Central memory CD8-positive, alpha-beta T cell (primary cell): ENCODE measurements around the gene OR2G2.
A peak's percentile ranks its signal among the peaks of the same experiment; 100 is the strongest.

Experiments used
- ATAC-seq: fragments of 150-1000 bp; cut with Tn5 transposase; replicated peaks from 2 replicates; pipeline ENCODE4 v1.10.0; 2022; ENCODE audit warnings: mild to moderate bottlenecking, moderate FRiP score, moderate number of reproducible peaks; ENCODE audit not compliant: poor library complexity, severe bottlenecking; ENCODE audit errors: extremely low read depth
- DNase-seq, 2 donors: peaks; one replicate each; pipeline ENCODE4 v3.0.0; 2021; ENCODE audit warnings: low spot score in 2 of 2
- H3K27ac Mint-ChIP-seq: one replicate; pipeline ENCODE4 v1.8.0; 2022; ENCODE audit warnings: low read depth, mild to moderate bottlenecking, moderate library complexity, mixed read lengths
- H3K27me3 Mint-ChIP-seq: one replicate; pipeline ENCODE4 v1.8.0; 2022; ENCODE audit warnings: mixed read lengths
- H3K36me3 Mint-ChIP-seq: one replicate; pipeline ENCODE4 v1.8.0; 2022; ENCODE audit warnings: mild to moderate bottlenecking, moderate library complexity, mixed read lengths; ENCODE audit not compliant: insufficient read depth
- H3K4me1 Mint-ChIP-seq: one replicate; pipeline ENCODE4 v1.8.0; 2022; ENCODE audit warnings: mixed read lengths
- H3K4me3 Mint-ChIP-seq: one replicate; pipeline ENCODE4 v1.8.0; 2022; ENCODE audit warnings: mild to moderate bottlenecking, moderate library complexity, mixed read lengths
- H3K9me3 Mint-ChIP-seq: one replicate; pipeline ENCODE4 v1.8.0; 2022; ENCODE audit warnings: mixed read lengths

Gene OR2G2

GRCh38 chr1:247588060-247588459, at the start of gene OR2G2:
OR2G2 (plus strand) TSS chr1:247588360; CDS start chr1:247588360, 0 bp downstream.
- no peak for ATAC-seq
- no peak within 1 kb of the TSS for H3K4me3 Mint-ChIP-seq
- no peaks in the 10 kb centered on the region for H3K36me3 Mint-ChIP-seq
- no peak for DNase-seq
- H3K27me3 Mint-ChIP-seq = peaks cover 5% of the 10 kb centered on the region
- H3K27ac Mint-ChIP-seq = no peak within 1 kb of the TSS
- H3K4me1 Mint-ChIP-seq = peaks cover 5% of the 10 kb centered on the region
- no peaks in the 10 kb centered on the region for H3K9me3 Mint-ChIP-seq

GRCh38 chr1:247538561-247538960, 49.6 kb upstream of the OR2G2 start:
- no peaks in the 10 kb centered on the region for H3K4me1 Mint-ChIP-seq
- no peak overlapping the region for H3K4me3 Mint-ChIP-seq
- H3K27me3 Mint-ChIP-seq = peaks cover 58% of the 10 kb centered on the region
- ATAC-seq (no peak), DNase-seq (no peak)
- no peaks in the 10 kb centered on the region for H3K36me3 Mint-ChIP-seq
- H3K9me3 Mint-ChIP-seq = no peaks in the 10 kb centered on the region
- no peak overlapping the region for H3K27ac Mint-ChIP-seq

GRCh38 chr1:247539215-247539614, 48.9 kb upstream of the OR2G2 start:
- no peak overlapping the region for H3K4me3 Mint-ChIP-seq
- no peak overlapping the region for H3K27ac Mint-ChIP-seq
- no peaks in the 10 kb centered on the region for H3K4me1 Mint-ChIP-seq
- ATAC-seq = no peak
- no peak for DNase-seq
- no peaks in the 10 kb centered on the region for H3K36me3 Mint-ChIP-seq
- H3K27me3 Mint-ChIP-seq = peaks cover 64% of the 10 kb centered on the region
- no peaks in the 10 kb centered on the region for H3K9me3 Mint-ChIP-seq

GRCh38 chr1:247540581-247540980, 47.6 kb upstream of the OR2G2 start:
- Mint-ChIP-seq H3K4me3 (no peak overlapping the region), H3K36me3 (no peaks in the 10 kb centered on the region), H3K27me3 (peaks cover 58% of the 10 kb centered on the region), H3K27ac (no peak overlapping the region), H3K9me3 (no peaks in the 10 kb centered on the region), H3K4me1 (no peaks in the 10 kb centered on the region)
- ATAC-seq (no peak), DNase-seq (no peak)

GRCh38 chr1:247542811-247543210, 45.3 kb upstream of the OR2G2 start:
- ATAC-seq = no peak
- H3K4me1 Mint-ChIP-seq = no peaks in the 10 kb centered on the region
- no peaks in the 10 kb centered on the region for H3K36me3 Mint-ChIP-seq
- H3K27me3 Mint-ChIP-seq = peaks cover 61% of the 10 kb centered on the region
- H3K4me3 Mint-ChIP-seq = no peak overlapping the region
- DNase-seq = no peak
- H3K9me3 Mint-ChIP-seq = no peaks in the 10 kb centered on the region
- H3K27ac Mint-ChIP-seq = no peak overlapping the region

GRCh38 chr1:247548092-247548491, 40.1 kb upstream of the OR2G2 start:
- H3K9me3 Mint-ChIP-seq = no peaks in the 10 kb centered on the region
- DNase-seq (no peak), ATAC-seq (peak; percentile 43)
- H3K36me3 Mint-ChIP-seq = no peaks in the 10 kb centered on the region
- H3K4me3 Mint-ChIP-seq = no peak overlapping the region
- H3K27me3 Mint-ChIP-seq = peaks cover 43% of the 10 kb centered on the region
- peaks cover 10% of the 10 kb centered on the region for H3K4me1 Mint-ChIP-seq
- H3K27ac Mint-ChIP-seq = no peak overlapping the region

GRCh38 chr1:247548769-247549182, 39.4 kb upstream of the OR2G2 start, which contains the start of gene GCSAML:
GCSAML (plus strand) TSS chr1:247549134; CDS start chr1:247549192, 58 bp downstream.
- DNase-seq = no peak
- H3K27ac Mint-ChIP-seq = no peak within 1 kb of the TSS
- H3K4me3 Mint-ChIP-seq = no peak within 1 kb of the TSS
- H3K36me3 Mint-ChIP-seq = no peaks in the 10 kb centered on the region
- peaks cover 10% of the 10 kb centered on the region for H3K4me1 Mint-ChIP-seq
- H3K9me3 Mint-ChIP-seq = no peaks in the 10 kb centered on the region
- ATAC-seq = no peak
- H3K27me3 Mint-ChIP-seq = peaks cover 39% of the 10 kb centered on the region

GRCh38 chr1:247551721-247552120, 36.4 kb upstream of the OR2G2 start:
- Mint-ChIP-seq H3K4me1 (peaks cover 10% of the 10 kb centered on the region), H3K27ac (no peak overlapping the region), H3K27me3 (peaks cover 25% of the 10 kb centered on the region), H3K9me3 (no peaks in the 10 kb centered on the region), H3K36me3 (no peaks in the 10 kb centered on the region), H3K4me3 (no peak overlapping the region)
- no peak for DNase-seq
- no peak for ATAC-seq

GRCh38 chr1:247552231-247552630, 35.9 kb upstream of the OR2G2 start:
- peaks cover 25% of the 10 kb centered on the region for H3K27me3 Mint-ChIP-seq
- peaks cover 10% of the 10 kb centered on the region for H3K4me1 Mint-ChIP-seq
- no peak overlapping the region for H3K4me3 Mint-ChIP-seq
- no peaks in the 10 kb centered on the region for H3K36me3 Mint-ChIP-seq
- no peak overlapping the region for H3K27ac Mint-ChIP-seq
- H3K9me3 Mint-ChIP-seq = no peaks in the 10 kb centered on the region
- DNase-seq (no peak), ATAC-seq (no peak)

- H3K9me3 Mint-ChIP-seq = no peaks in the 10 kb centered on the region
- ATAC-seq (no peak), DNase-seq (no peak)
- H3K4me1 Mint-ChIP-seq = no peaks in the 10 kb centered on the region
- no peaks in the 10 kb centered on the region for H3K36me3 Mint-ChIP-seq
- H3K27ac Mint-ChIP-seq = no peak overlapping the region
- no peak overlapping the region for H3K4me3 Mint-ChIP-seq
- H3K27me3 Mint-ChIP-seq = no peaks in the 10 kb centered on the region
These were observed 30.1 kb upstream of the OR2G2 start for GRCh38 chr1:247557926-247558674.

- no peaks in the 10 kb centered on the region for H3K27me3 Mint-ChIP-seq
- no peaks in the 10 kb centered on the region for H3K36me3 Mint-ChIP-seq
- no peak overlapping the region for H3K4me3 Mint-ChIP-seq
- no peak for ATAC-seq
- H3K4me1 Mint-ChIP-seq = no peaks in the 10 kb centered on the region
- H3K27ac Mint-ChIP-seq = no peak overlapping the region
- no peak for DNase-seq
- H3K9me3 Mint-ChIP-seq = no peaks in the 10 kb centered on the region
These were observed 26.4 kb upstream of the OR2G2 start for GRCh38 chr1:247561711-247562110.

GRCh38 chr1:247562198-247562597, 26.0 kb upstream of the OR2G2 start:
- DNase-seq (no peak), ATAC-seq (no peak)
- Mint-ChIP-seq H3K9me3 (no peaks in the 10 kb centered on the region), H3K4me1 (no peaks in the 10 kb centered on the region), H3K27ac (no peak overlapping the region), H3K27me3 (no peaks in the 10 kb centered on the region), H3K4me3 (no peak overlapping the region), H3K36me3 (no peaks in the 10 kb centered on the region)

GRCh38 chr1:247574236-247574635, 13.9 kb upstream of the OR2G2 start:
- Mint-ChIP-seq H3K36me3 (peaks cover 1% of the 10 kb centered on the region), H3K4me3 (no peak overlapping the region), H3K9me3 (peaks cover 13% of the 10 kb centered on the region), H3K27ac (no peak overlapping the region), H3K27me3 (peaks cover 48% of the 10 kb centered on the region), H3K4me1 (no peaks in the 10 kb centered on the region)
- ATAC-seq = no peak
- DNase-seq = no peak
